DMS114 treated with DMSO at 0.1 percent for 48 hours (cell line): ENCODE data around the gene MYO1D.

Experiments
- DNase-seq: peaks from one replicate; lab custom pipeline; 2025; ENCODE audit not compliant: unreplicated experiment; lab: John Stamatoyannopoulos, UW

The MYO1D gene

GRCh38 chr17:32591405-32591804 is 285.5 kb downstream of the MYO1D start:
- no peak for DNase-seq

GRCh38 chr17:32590974-32591373 is 285.9 kb downstream of the MYO1D start:
- DNase-seq: no peak

GRCh38 chr17:32588982-32589381 is 287.9 kb downstream of the MYO1D start:
- no peak for DNase-seq

- DNase-seq: no peak
These were observed 288.8 kb downstream of the MYO1D start for GRCh38 chr17:32588135-32588534.

- no peak for DNase-seq
These were observed 290.3 kb downstream of the MYO1D start for GRCh38 chr17:32586666-32587065.

- DNase-seq: no peak
These were observed 292.1 kb downstream of the MYO1D start for GRCh38 chr17:32584792-32585191.

- no peak for DNase-seq
These were observed 293.9 kb downstream of the MYO1D start for GRCh38 chr17:32583053-32583452.

- no peak for DNase-seq
These were observed 301.1 kb downstream of the MYO1D start for GRCh38 chr17:32575852-32576251.

GRCh38 chr17:32570081-32570396 is 306.9 kb downstream of the MYO1D start:
- no peak for DNase-seq

GRCh38 chr17:32569171-32570080 is 307.5 kb downstream of the MYO1D start:
- DNase-seq: no peak

- DNase-seq: no peak
These were observed 308.2 kb downstream of the MYO1D start for GRCh38 chr17:32568705-32569104.

GRCh38 chr17:32567511-32567910 is 309.4 kb downstream of the MYO1D start:
- DNase-seq: no peak

- no peak for DNase-seq
These were observed 309.8 kb downstream of the MYO1D start for GRCh38 chr17:32567086-32567485.

- no peak for DNase-seq
These were observed 310.6 kb downstream of the MYO1D start for GRCh38 chr17:32566303-32566702.

GRCh38 chr17:32565401-32565800 is 311.5 kb downstream of the MYO1D start:
- DNase-seq: no peak

GRCh38 chr17:32564325-32564724 is 312.6 kb downstream of the MYO1D start:
- no peak for DNase-seq

GRCh38 chr17:32563583-32563982 is 313.3 kb downstream of the MYO1D start:
- no peak for DNase-seq

- no peak for DNase-seq
These were observed 317.8 kb downstream of the MYO1D start for GRCh38 chr17:32558997-32559650.

GRCh38 chr17:32558326-32558955 is 318.5 kb downstream of the MYO1D start:
- no peak for DNase-seq

GRCh38 chr17:32555611-32556310 is 321.2 kb downstream of the MYO1D start:
- no peak for DNase-seq

GRCh38 chr17:32553168-32553567 is 323.8 kb downstream of the MYO1D start:
- no peak for DNase-seq
